HUES48 (cell line): Measurements from ENCODE around the gene CROT.
"Not testable (repeated sequence)": the region's sequence is repeated elsewhere in the genome, so short reads cannot be mapped to it uniquely, and the experiment has no call there.

Source experiments
- H3K27ac ChIP-seq: one replicate; pipeline ENCODE4 v1.7.0; 2013; ENCODE audit warnings: low read depth, low read length, inconsistent platforms
- H3K27me3 ChIP-seq: 2 replicates; pipeline ENCODE4 v1.6.1; 2013; ENCODE audit warnings: mild to moderate bottlenecking, low read length; ENCODE audit not compliant: control insufficient read depth, insufficient read depth
- H3K36me3 ChIP-seq: 2 replicates; pipeline ENCODE4 v1.6.1; 2013; ENCODE audit warnings: low read length; ENCODE audit not compliant: control insufficient read depth, insufficient read depth
- H3K4me1 ChIP-seq: 2 replicates; pipeline ENCODE4 v1.6.1; 2013; ENCODE audit warnings: mild to moderate bottlenecking, low read length; ENCODE audit not compliant: control insufficient read depth, insufficient read depth
- H3K4me3 ChIP-seq: 2 replicates; pipeline ENCODE4 v1.5.1; 2013; ENCODE audit warnings: mild to moderate bottlenecking, low read depth, low read length
- H3K9ac ChIP-seq: 2 replicates; pipeline ENCODE4 v1.6.1; 2013; ENCODE audit warnings: mild to moderate bottlenecking, low read depth, low read length, moderate library complexity
- H3K9me3 ChIP-seq: 2 replicates; pipeline ENCODE4 v1.6.1; 2013; ENCODE audit warnings: low read length; ENCODE audit not compliant: control insufficient read depth, insufficient read depth

The CROT gene, protein sequence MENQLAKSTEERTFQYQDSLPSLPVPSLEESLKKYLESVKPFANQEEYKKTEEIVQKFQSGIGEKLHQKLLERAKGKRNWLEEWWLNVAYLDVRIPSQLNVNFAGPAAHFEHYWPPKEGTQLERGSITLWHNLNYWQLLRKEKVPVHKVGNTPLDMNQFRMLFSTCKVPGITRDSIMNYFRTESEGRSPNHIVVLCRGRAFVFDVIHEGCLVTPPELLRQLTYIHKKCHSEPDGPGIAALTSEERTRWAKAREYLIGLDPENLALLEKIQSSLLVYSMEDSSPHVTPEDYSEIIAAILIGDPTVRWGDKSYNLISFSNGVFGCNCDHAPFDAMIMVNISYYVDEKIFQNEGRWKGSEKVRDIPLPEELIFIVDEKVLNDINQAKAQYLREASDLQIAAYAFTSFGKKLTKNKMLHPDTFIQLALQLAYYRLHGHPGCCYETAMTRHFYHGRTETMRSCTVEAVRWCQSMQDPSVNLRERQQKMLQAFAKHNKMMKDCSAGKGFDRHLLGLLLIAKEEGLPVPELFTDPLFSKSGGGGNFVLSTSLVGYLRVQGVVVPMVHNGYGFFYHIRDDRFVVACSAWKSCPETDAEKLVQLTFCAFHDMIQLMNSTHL

DNA sequence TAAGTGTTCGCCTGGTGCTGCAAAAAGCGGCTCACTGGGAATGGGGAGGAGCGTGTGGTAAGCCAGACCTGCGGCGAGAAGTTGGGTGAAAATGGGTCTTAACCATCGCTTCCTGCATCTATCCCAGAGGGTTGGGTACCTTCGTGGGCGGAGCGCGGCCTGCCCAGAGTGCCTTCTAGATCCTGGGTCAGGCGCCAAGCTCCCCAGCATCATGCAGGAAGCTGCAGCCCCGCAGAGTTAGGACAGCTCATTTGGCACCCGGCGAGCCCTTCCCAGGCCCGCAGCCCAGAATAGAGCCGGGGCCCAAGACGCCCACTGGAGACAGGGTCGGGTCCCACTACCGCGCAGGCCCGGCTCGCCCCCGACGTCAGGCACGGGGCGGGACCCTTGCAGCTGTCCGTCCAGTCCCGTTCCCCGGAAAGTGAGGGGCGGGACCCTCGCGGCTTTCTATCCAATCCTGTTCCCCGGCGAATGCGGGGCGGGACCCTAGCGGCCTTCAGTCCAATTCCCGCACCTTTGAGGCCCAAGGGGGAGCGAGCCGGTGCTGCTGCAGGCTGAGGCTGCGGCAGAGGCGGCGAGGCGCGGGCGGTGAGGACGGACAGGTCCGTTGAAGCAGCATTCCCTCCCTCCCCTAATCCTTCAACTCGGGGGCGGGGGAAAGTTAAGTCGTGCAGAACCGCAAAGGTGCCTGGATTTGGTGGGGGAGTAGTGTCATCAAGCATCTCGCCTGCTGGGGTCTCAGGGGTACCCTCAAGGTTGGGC, at the start of gene CROT:
TSS of gene CROT (plus strand) at position 499 of the 762 bp plus-strand sequence. CDS start 3,405 bp downstream, outside the sequence.
- peaks cover 20% of the 10 kb centered on the region for H3K36me3 ChIP-seq
- peak within 1 kb of the TSS; percentile 72 for H3K27ac ChIP-seq
- peaks cover 30% of the 10 kb centered on the region for H3K4me1 ChIP-seq
- no peaks in the 10 kb centered on the region for H3K27me3 ChIP-seq
- H3K9me3 ChIP-seq = 0 out of 2 replicates have a peak, but pooled peaks cover 3% of the 10 kb centered on the region
- no peak within 1 kb of the TSS for H3K9ac ChIP-seq
- peak within 1 kb of the TSS; percentile 89 for H3K4me3 ChIP-seq

DNA sequence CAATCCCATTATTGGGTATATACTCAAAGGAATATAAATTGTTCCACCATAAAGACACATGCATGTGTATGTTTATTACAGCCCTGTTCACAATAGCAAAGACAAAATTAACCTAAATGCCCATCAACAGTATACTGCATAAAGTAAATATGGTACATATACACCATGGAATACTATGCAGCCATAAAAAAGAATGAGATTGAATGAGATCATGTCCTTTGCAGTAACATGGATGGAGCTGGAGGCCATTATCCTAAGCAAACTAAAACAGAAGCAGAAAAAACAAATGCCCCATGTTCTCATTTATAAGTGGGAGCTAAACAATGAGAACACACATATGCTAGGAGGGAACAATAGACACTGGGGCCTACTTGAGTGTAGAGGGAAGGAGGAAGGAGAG, 44.7 kb upstream of the CROT start:
- H3K27ac ChIP-seq = no peak overlapping the region
- no peaks in the 10 kb centered on the region for H3K4me1 ChIP-seq
- no peaks in the 10 kb centered on the region for H3K36me3 ChIP-seq
- no peak overlapping the region for H3K9ac ChIP-seq
- H3K27me3 ChIP-seq = no peaks in the 10 kb centered on the region
- peaks cover 5% of the 10 kb centered on the region; the same call in 1 of the 2 replicates for H3K9me3 ChIP-seq
- no peak overlapping the region for H3K4me3 ChIP-seq

DNA sequence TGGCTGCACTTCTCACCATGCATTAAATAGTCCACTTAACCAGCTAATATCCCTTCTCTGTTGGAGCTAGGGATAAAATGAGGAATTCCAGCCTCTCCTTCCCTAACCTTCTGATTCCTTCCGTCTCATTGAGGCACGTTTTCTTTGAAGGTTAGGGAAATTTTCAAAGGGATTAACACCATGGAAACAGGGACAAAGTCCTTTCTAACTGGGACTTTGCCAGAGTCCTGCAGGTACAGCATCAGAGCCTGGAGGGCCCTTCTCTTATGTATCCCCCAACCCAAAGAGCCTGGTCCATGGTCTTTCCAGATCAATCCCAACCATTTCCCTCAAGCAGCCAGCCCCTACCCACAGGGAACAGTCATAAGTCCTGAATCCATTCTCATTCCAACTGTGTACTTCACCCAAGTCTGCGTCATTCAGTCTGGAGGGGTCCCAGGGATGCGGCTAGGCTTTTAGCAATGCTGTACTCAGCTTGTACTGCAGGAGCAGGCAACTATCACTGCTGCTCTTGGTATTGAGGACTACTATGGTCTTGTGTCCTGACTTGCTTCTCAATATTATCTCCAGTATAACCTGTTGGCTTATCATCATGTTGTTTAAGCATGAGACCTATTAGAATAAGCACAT, 34.6 kb upstream of the CROT start:
- no peaks in the 10 kb centered on the region for H3K27me3 ChIP-seq
- H3K9ac ChIP-seq = no peak overlapping the region
- no peaks in the 10 kb centered on the region for H3K9me3 ChIP-seq
- no peak overlapping the region for H3K27ac ChIP-seq
- H3K4me1 ChIP-seq = no peaks in the 10 kb centered on the region
- no peak overlapping the region for H3K4me3 ChIP-seq
- no peaks in the 10 kb centered on the region for H3K36me3 ChIP-seq

DNA sequence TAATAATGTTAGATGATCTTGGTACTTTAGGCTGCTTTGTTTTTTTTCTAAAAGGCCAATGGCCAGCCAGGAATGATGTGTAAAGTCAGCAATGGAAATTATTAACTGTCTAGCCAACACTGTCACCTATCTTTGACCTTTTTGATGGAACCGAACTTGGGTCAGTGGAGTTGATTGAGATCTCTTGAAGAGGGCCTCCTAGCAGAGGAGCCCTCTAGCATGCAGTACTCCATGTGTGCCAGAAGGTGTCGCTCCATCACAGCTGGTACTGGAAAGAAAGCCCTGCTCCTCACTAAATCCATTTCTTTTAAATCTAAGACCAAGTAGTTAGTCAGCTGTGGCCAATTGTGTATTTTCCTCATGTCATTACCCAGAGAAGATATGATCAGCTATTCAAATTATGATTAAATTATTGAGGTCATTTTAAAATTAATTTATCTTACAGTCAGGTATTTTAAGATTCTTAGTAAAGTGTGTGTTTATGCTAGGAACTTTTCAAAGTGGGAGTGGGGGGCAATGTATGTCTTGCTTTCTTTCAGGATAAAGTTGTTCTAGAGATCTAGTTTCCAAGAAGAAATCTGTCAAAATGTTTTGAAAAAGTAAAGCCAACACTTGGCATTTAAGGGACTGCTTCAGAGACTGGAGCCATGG, 33.1 kb upstream of the CROT start:
- Histone ChIP-seq H3K27me3 (no peaks in the 10 kb centered on the region), H3K27ac (no peak overlapping the region), H3K4me3 (no peak overlapping the region)

DNA sequence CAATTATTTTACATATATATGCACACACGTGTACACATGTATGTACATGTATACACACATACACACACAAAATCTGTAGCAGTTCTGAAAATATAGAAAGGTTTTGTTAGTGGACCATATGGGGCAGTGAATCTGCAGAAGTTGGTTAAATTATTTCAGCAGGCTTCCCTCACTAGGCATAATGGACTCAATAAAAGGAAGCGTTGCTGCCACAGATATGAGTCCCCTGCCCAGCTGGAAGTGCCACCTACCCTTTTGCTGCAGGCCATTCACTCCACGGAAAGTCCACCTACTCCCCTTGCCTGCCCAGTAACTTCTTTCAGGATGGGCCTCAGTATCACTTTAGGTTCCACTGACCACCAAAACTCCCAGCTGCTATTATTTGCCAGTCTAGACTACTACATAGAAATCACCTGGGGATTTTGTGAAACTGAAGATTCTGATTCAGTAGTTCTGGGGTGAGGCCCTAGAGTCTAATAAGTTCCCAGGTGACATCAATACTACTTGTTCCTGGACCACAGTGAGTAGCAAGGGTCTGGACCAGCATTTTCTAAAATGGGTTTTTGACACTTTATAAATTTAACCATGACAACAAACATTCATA, 29.3 kb upstream of the CROT start:
- Histone ChIP-seq H3K9ac (no peak overlapping the region), H3K4me3 (no peak overlapping the region), H3K9me3 (no peaks in the 10 kb centered on the region), H3K27me3 (no peaks in the 10 kb centered on the region), H3K27ac (no peak overlapping the region), H3K36me3 (no peaks in the 10 kb centered on the region), H3K4me1 (no peaks in the 10 kb centered on the region)

More for the DNA sequence above, 33.1 kb upstream of the CROT start:
- no peaks in the 10 kb centered on the region for H3K36me3 ChIP-seq
- no peaks in the 10 kb centered on the region for H3K4me1 ChIP-seq
- no peaks in the 10 kb centered on the region for H3K9me3 ChIP-seq
- H3K9ac ChIP-seq = no peak overlapping the region

DNA sequence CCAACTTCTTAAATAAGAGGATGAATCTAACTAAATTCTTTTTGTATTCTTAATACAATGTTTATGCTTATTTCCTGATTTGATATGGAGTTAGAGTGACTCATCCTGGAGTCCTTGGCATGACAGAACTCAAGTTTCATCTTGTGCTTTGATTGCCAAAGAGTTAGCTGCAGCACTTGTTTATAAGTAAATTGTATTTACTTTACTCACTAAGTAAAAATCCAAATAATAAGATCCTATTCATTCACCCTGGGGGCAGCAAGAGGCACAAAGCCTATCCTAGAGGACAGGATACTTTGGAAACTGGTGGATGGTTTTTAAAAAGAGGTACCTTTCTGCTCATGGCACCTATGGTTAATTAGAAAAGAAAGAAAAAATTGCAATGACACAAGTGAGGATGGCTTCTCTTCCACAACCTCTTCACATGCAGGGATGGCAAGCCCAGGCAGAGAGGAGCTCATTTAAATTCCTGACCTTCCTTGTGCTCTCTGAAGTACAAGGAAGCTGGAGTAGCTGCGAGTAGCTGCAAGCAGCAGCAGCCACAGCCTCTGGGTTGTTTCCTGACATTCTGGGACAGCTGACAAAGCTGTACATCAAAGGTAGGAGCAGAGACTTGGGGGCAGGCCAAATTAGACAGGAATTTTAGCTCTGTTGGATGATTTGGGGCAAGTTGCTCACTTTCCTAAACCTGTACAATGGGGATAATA, 28.5 kb upstream of the CROT start:
- Histone ChIP-seq H3K27ac (no peak overlapping the region), H3K9ac (no peak overlapping the region), H3K27me3 (no peaks in the 10 kb centered on the region), H3K4me1 (no peaks in the 10 kb centered on the region), H3K9me3 (no peaks in the 10 kb centered on the region), H3K4me3 (no peak overlapping the region), H3K36me3 (no peaks in the 10 kb centered on the region)

DNA sequence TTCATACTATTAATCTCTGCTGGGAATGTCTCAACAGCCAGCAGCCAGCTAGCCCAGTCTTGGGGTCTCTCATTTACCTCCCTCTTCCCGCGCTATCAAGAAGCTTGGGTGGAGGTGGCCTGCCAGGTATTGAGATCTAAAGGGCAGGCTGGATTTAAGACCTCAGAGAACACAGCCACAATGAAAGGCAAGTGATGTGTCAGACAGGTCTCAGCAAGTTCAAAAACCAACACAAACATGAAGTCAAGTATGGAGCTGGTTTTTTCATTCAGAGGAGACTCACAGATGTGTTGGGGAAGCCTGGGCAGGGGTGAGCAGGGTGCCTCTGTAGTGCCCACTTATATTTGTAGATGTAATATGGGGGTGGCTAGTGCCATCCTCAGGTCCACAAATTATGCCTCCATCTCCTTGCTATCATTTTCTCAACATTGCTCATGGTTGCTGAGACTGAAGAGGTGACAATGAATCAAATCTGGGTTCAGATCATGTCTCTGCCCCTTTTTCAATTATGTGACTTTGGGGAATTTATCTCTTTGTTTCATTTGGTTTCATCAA, 27.7 kb upstream of the CROT start:
- no peak overlapping the region for H3K27ac ChIP-seq
- no peak overlapping the region for H3K9ac ChIP-seq
- no peaks in the 10 kb centered on the region for H3K27me3 ChIP-seq
- no peak overlapping the region for H3K4me3 ChIP-seq
- no peaks in the 10 kb centered on the region; the same call in 1 of the 2 replicates for H3K9me3 ChIP-seq
- H3K4me1 ChIP-seq = no peaks in the 10 kb centered on the region
- H3K36me3 ChIP-seq = no peaks in the 10 kb centered on the region

DNA sequence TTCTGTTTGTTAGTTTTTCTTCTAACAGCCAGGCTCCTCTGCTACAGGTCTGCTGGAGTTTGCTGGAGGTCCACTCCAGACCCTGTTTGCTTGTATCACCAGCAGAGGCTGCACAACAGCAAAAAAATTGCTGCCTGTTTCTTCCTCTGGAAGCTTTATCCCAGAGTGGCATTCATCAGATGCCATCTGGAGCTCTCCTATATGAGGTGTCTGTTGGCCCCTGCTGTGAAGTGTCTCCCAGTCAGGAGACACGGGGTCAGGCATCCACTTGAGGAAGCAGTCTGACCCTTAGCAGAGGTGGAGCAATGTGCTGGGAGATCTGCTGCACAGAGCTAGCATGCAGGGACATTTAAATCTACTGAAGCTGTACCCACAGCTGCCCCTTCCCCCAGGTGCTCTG, 26.7 kb upstream of the CROT start:
- H3K27ac ChIP-seq = no peak overlapping the region
- no peak overlapping the region for H3K4me3 ChIP-seq
- no peaks in the 10 kb centered on the region for H3K4me1 ChIP-seq
- H3K9ac ChIP-seq = no peak overlapping the region
- H3K36me3 ChIP-seq = no peaks in the 10 kb centered on the region
- peaks cover 7% of the 10 kb centered on the region for H3K9me3 ChIP-seq
- H3K27me3 ChIP-seq = no peaks in the 10 kb centered on the region

DNA sequence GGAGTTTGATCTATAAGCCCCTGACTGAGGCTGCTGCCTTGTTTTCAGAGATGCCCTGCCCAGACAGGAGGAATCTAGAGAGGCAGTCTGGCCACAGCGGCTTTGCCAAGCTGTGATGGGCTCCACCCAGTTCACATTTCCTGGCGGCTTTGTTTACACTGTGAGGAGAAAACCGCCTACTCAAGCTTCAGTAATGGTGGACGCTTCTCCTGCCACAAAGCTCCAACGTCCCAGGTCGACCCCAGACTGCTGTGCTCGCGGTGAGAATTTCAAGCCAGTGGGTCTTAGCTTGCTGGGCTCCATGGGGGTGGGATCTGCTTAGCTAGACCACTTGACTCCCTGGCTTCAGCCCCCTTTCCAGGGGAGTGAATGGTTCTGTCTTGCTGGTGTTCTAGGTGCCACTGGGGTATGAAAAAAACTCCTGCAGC, 26.3 kb upstream of the CROT start:
- not testable (repeated sequence) for H3K27me3 ChIP-seq, H3K4me3 ChIP-seq, H3K4me1 ChIP-seq, H3K9ac ChIP-seq, H3K27ac ChIP-seq, H3K36me3 ChIP-seq, H3K9me3 ChIP-seq
